ENCODE measurements around the gene SLC27A6. TPM values are rescaled to one million over a fixed set of nuclear protein-coding genes. Genes with fewer than 3 reads are reported as not detected.

SLC27A6 gene
- polyA plus RNA-seq, 1 donor (not counting 4 experiments of a cell fraction or from before 2014, with no cell fraction given), result 0.80 TPM

DNA sequence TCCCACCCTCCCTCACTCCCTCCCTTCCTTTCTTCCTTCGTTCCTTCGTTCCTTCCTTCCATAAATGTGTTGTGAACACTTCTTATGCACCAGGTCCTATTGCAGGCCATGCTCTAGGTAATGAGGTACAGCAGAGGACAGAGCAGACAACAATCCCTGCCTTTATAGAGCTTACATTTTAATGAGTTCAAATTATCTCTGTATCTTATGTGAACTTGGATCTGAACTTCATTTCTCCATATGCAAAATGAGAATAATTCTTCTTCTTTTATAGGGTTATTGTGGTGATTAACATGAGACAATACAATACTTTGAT, 37.2 kb downstream of the SLC27A6 start:
- H3K4me3 ChIP-seq (ENCODE audit: control insufficient read depth in 2 of 3, extremely low read depth in 1 of 3, insufficient read depth in 2 of 3, low read depth in 1 of 3, low read length in 3 of 3), result no peak overlapping the region
- H3K4me1 ChIP-seq (ENCODE audit: control insufficient read depth, extremely low read depth, insufficient read depth, low read length), result no peaks in the 10 kb centered on the region
- H3K9me1 ChIP-seq (ENCODE audit: control insufficient read depth, extremely low read depth, insufficient read depth, low read length), result no peaks in the 10 kb centered on the region
- H3K9me3 ChIP-seq (ENCODE audit: control insufficient read depth, low read depth, low read length), result no peaks in the 10 kb centered on the region
- no peaks in the 10 kb centered on the region for H3K79me2 ChIP-seq (ENCODE audit: control insufficient read depth, insufficient read depth, low read length)
- dilution Hi-C loops (cut with MboI; ENCODE audit: extremely low pct_ligation_motif_present, low sequenced_read_pairs), result no loop called here
- no peak overlapping the region for H2AFZ ChIP-seq (ENCODE audit: control insufficient read depth, low read length)
- H3K4me2 ChIP-seq (ENCODE audit: control insufficient read depth, extremely low read depth, insufficient read depth, low read depth, low read length), result no peak overlapping the region
- H3K27me3 ChIP-seq (ENCODE audit: control insufficient read depth, extremely low read depth, insufficient read depth, low read length), result no peaks in the 10 kb centered on the region
- no peaks in the 10 kb centered on the region for H4K20me1 ChIP-seq (ENCODE audit: control insufficient read depth, extremely low read depth, insufficient read depth, low read length)
- no peaks in the 10 kb centered on the region for H3K36me3 ChIP-seq (ENCODE audit: control insufficient read depth in 2 of 2, extremely low read depth in 1 of 2, insufficient read depth in 2 of 2, low read length in 2 of 2)
- no peak for TF ChIP-seq EZH2 (IDR thresholded peaks at IDR 0.05; ENCODE audit: low read length)
- TF ChIP-seq, protein P1, sequence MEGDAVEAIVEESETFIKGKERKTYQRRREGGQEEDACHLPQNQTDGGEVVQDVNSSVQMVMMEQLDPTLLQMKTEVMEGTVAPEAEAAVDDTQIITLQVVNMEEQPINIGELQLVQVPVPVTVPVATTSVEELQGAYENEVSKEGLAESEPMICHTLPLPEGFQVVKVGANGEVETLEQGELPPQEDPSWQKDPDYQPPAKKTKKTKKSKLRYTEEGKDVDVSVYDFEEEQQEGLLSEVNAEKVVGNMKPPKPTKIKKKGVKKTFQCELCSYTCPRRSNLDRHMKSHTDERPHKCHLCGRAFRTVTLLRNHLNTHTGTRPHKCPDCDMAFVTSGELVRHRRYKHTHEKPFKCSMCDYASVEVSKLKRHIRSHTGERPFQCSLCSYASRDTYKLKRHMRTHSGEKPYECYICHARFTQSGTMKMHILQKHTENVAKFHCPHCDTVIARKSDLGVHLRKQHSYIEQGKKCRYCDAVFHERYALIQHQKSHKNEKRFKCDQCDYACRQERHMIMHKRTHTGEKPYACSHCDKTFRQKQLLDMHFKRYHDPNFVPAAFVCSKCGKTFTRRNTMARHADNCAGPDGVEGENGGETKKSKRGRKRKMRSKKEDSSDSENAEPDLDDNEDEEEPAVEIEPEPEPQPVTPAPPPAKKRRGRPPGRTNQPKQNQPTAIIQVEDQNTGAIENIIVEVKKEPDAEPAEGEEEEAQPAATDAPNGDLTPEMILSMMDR (optimal IDR thresholded peaks at IDR 0.05 in 1 of 3, IDR thresholded peaks at IDR 0.05 in 1 of 3, conservative IDR thresholded peaks at IDR 0.05 in 1 of 3; ENCODE audit: extremely low read depth in 1 of 3, insufficient read depth in 2 of 3, low read length in 3 of 3), result no peak
- FAIRE-seq, result no peak
- H3K27ac ChIP-seq (ENCODE audit: control insufficient read depth, insufficient read depth, low read length), result no peak overlapping the region
- H3K9ac ChIP-seq (ENCODE audit: control insufficient read depth, extremely low read depth, insufficient read depth, low read length), result no peak overlapping the region
- no peak for DNase-seq (ENCODE audit: low read depth, low spot score)

DNA sequence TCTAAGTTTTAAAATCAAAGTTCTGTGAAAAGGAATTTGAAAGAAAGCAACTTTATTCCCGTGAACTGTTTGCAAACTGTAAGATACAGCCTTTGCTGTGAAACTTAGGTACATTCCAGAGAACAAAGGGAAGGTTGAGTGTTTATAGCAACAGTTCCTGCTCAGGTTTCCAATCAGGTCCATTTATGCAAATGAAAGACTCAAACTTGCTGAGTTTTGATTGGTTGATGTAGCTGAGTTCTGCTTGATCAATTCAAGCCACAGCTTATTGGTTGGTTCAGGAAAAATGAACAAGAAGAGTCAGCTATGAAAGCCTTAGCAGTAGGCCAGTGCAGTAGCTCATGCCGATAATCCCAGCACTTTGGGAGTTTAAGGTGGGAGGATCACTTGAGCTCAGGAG, 37.9 kb downstream of the SLC27A6 start:
- no peak for DNase-seq (ENCODE audit: low read depth, low spot score)
- TF ChIP-seq, protein P1 (optimal IDR thresholded peaks at IDR 0.05 in 1 of 3, IDR thresholded peaks at IDR 0.05 in 1 of 3, conservative IDR thresholded peaks at IDR 0.05 in 1 of 3; ENCODE audit: extremely low read depth in 1 of 3, insufficient read depth in 2 of 3, low read length in 3 of 3), result no peak
- no peak for TF ChIP-seq EZH2 (IDR thresholded peaks at IDR 0.05; ENCODE audit: low read length)
- Histone ChIP-seq H3K4me1 (ENCODE audit: control insufficient read depth, extremely low read depth, insufficient read depth, low read length) (no peaks in the 10 kb centered on the region), H3K9ac (ENCODE audit: control insufficient read depth, extremely low read depth, insufficient read depth, low read length) (no peak overlapping the region), H2AFZ (ENCODE audit: control insufficient read depth, low read length) (no peak overlapping the region), H3K9me3 (ENCODE audit: control insufficient read depth, low read depth, low read length) (no peaks in the 10 kb centered on the region), H3K27ac (ENCODE audit: control insufficient read depth, insufficient read depth, low read length) (no peak overlapping the region), H4K20me1 (ENCODE audit: control insufficient read depth, extremely low read depth, insufficient read depth, low read length) (no peaks in the 10 kb centered on the region), H3K4me3 (ENCODE audit: control insufficient read depth in 2 of 3, extremely low read depth in 1 of 3, insufficient read depth in 2 of 3, low read depth in 1 of 3, low read length in 3 of 3) (no peak overlapping the region), H3K79me2 (ENCODE audit: control insufficient read depth, insufficient read depth, low read length) (no peaks in the 10 kb centered on the region), H3K27me3 (ENCODE audit: control insufficient read depth, extremely low read depth, insufficient read depth, low read length) (no peaks in the 10 kb centered on the region), H3K36me3 (ENCODE audit: control insufficient read depth in 2 of 2, extremely low read depth in 1 of 2, insufficient read depth in 2 of 2, low read length in 2 of 2) (no peaks in the 10 kb centered on the region), H3K4me2 (ENCODE audit: control insufficient read depth, extremely low read depth, insufficient read depth, low read depth, low read length) (no peak overlapping the region), H3K9me1 (ENCODE audit: control insufficient read depth, extremely low read depth, insufficient read depth, low read length) (no peaks in the 10 kb centered on the region)
- dilution Hi-C loops (cut with MboI; ENCODE audit: extremely low pct_ligation_motif_present, low sequenced_read_pairs), result no loop called here
- no peak for FAIRE-seq
